T-helper 1 cell treated with Interleukin-12 subunit alpha and Interleukin-12 subunit beta and Interleukin-4 antibody, amounts not matched to agents 30 μg/mL and 1 μg/mL, for 36 hours (primary cell): Measurements from ENCODE around the gene DLGAP1.

Experiments used
- H3K27ac Mint-ChIP-seq: one replicate; pipeline ENCODE4 v1.8.0; 2021; ENCODE audit warnings: mild to moderate bottlenecking, mixed read lengths
- H3K27me3 Mint-ChIP-seq: one replicate; pipeline ENCODE4 v1.8.0; 2021; ENCODE audit warnings: low read depth, mixed read lengths
- H3K36me3 Mint-ChIP-seq: one replicate; pipeline ENCODE4 v1.8.0; 2021; ENCODE audit warnings: low read depth, mixed read lengths
- H3K4me1 Mint-ChIP-seq: one replicate; pipeline ENCODE4 v1.8.0; 2021; ENCODE audit warnings: low read depth, mixed read lengths
- H3K4me3 Mint-ChIP-seq: one replicate; pipeline ENCODE4 v1.8.0; 2021; ENCODE audit warnings: mild to moderate bottlenecking, moderate library complexity, mixed read lengths
- H3K9me3 Mint-ChIP-seq: one replicate; pipeline ENCODE4 v1.8.0; 2021; ENCODE audit warnings: mixed read lengths

DLGAP1 gene

DNA sequence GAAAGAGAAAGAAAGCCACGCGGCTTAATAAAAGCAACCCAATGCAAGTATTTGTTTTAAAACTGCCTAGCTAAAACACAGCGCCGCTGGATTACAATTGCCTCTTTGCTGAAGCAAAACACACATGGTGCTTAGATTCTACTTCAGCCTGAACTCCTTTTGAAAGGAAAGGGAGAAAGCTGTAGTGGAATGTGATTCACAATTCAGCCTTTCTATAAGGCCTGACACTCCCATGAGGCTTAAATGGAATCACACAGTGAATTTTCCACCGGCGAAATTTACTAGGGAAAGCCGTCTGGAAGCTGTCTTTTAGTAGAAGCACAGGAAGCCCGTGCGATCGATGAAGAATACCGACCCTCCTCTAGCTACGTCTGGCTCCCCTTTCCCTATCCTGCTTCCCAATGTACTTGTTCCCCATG lies 348.0 kb downstream of the DLGAP1 start:
- no peaks in the 10 kb centered on the region for H3K9me3 Mint-ChIP-seq
- H3K4me1 Mint-ChIP-seq = no peaks in the 10 kb centered on the region
- no peaks in the 10 kb centered on the region for H3K36me3 Mint-ChIP-seq
- H3K27ac Mint-ChIP-seq = no peak overlapping the region
- H3K27me3 Mint-ChIP-seq = no peaks in the 10 kb centered on the region
- H3K4me3 Mint-ChIP-seq = no peak overlapping the region

DNA sequence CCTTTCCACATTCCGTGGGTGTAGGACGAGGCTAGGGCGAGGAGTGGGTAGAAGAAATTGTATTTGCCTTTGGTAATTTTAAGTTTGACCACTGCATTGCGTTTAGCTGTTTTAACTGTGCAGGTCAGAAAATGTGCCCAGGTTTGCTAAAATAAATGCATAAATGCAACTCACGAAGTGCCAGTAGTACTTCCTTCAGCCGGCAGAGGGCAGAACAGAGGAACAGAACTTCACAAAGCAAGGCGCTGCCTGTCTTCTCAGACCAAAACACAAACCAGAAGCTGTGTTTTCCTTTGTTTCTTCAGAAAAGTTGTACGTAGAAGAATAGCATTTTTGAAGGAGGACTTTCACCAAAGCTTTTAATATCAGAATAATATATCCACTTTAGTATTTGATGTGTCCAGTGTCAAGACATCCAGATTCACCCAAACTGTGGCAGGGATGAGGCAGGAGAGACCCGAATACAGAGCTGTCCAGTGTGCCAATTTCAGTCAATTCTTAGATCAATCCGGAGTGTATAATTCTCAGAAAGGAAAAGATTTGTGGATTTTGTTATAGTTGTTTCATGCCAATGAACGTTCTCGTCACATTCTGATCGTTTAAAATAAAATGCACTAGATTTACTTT lies 348.6 kb downstream of the DLGAP1 start:
- Mint-ChIP-seq H3K4me1 (no peaks in the 10 kb centered on the region), H3K36me3 (no peaks in the 10 kb centered on the region), H3K4me3 (no peak overlapping the region)

GRCh38 chr18:4102901-4103300 lies 352.2 kb downstream of the DLGAP1 start:
- no peaks in the 10 kb centered on the region for H3K27me3 Mint-ChIP-seq
- H3K27ac Mint-ChIP-seq = no peak overlapping the region
- no peaks in the 10 kb centered on the region for H3K9me3 Mint-ChIP-seq
- H3K4me1 Mint-ChIP-seq = no peaks in the 10 kb centered on the region
- no peak overlapping the region for H3K4me3 Mint-ChIP-seq
- no peaks in the 10 kb centered on the region for H3K36me3 Mint-ChIP-seq

More for the DNA sequence above, 348.6 kb downstream of the DLGAP1 start:
- Mint-ChIP-seq H3K27ac (no peak overlapping the region), H3K9me3 (no peaks in the 10 kb centered on the region), H3K27me3 (no peaks in the 10 kb centered on the region)

DNA sequence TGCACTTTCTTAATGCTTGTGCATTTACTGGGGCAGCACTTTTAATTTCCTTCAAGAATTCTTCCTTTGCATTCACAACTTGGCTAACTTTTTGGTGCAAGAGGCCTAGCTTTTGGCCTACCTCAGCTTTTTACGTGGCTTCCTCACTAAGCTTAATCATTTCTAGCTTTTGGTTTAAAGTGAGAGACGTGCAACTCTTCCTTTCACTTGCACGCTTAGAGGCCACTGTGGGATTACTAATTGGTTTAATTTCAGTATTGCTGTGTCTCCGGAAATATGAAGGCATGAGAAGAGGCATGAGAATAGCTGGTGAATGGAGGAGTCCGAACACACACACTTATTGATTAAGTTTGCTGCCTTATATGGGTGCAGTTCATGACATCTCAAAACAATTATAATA lies 354.1 kb downstream of the DLGAP1 start:
- Mint-ChIP-seq H3K9me3 (no peaks in the 10 kb centered on the region), H3K36me3 (no peaks in the 10 kb centered on the region), H3K27ac (no peak overlapping the region), H3K27me3 (no peaks in the 10 kb centered on the region), H3K4me1 (no peaks in the 10 kb centered on the region), H3K4me3 (no peak overlapping the region)

DNA sequence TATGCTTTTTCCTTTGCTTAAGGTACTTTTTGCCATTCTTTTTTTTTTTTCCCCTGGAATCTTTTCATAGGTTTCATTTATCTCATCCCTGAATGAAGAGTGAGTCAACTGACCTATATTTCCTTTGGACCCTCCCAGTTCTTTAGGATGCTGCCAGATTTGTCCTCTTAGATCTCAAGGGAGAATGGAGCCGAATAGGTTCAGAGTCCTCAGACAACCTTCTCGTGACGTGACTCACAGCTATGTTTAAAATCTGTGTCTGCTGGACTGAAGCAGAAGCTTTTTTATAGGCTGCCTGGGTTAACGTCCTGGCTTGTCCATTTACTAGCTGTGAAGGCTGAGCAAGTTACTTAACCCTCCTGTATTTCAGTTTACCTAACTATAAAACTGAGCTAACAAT lies 358.6 kb downstream of the DLGAP1 start:
- Mint-ChIP-seq H3K4me1 (no peaks in the 10 kb centered on the region), H3K27ac (no peak overlapping the region), H3K36me3 (no peaks in the 10 kb centered on the region), H3K4me3 (no peak overlapping the region), H3K27me3 (no peaks in the 10 kb centered on the region), H3K9me3 (no peaks in the 10 kb centered on the region)

- Mint-ChIP-seq H3K4me1 (no peaks in the 10 kb centered on the region), H3K36me3 (no peaks in the 10 kb centered on the region), H3K27ac (no peak overlapping the region), H3K9me3 (no peaks in the 10 kb centered on the region), H3K27me3 (no peaks in the 10 kb centered on the region), H3K4me3 (no peak overlapping the region)
Measured at GRCh38 chr18:4093676-4094075, 361.4 kb downstream of the DLGAP1 start.

GRCh38 chr18:4084382-4084900 lies 370.7 kb downstream of the DLGAP1 start:
- no peak overlapping the region for H3K27ac Mint-ChIP-seq
- peaks cover 4% of the 10 kb centered on the region for H3K9me3 Mint-ChIP-seq
- H3K27me3 Mint-ChIP-seq = no peaks in the 10 kb centered on the region
- no peaks in the 10 kb centered on the region for H3K36me3 Mint-ChIP-seq
- no peaks in the 10 kb centered on the region for H3K4me1 Mint-ChIP-seq
- no peak overlapping the region for H3K4me3 Mint-ChIP-seq

DNA sequence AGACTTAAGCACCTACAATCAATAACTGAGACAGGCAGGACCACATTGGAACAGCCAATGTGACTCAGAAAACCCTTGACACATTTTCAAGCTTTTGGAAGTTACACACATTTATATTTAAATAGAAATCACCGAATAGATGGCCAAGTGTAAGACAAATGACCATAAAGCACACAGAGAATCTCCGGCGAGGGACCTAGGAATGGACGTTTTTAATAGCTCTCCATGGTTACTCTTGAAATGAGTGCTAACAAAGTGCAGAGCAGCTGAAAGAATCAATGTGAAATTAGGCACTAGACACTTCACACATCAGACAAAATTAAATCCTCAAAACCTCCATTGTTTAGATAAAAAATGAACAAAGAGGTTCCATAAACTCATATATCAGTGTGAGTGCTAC lies 376.9 kb downstream of the DLGAP1 start:
- no peak overlapping the region for H3K4me3 Mint-ChIP-seq
- H3K27me3 Mint-ChIP-seq = no peaks in the 10 kb centered on the region
- H3K36me3 Mint-ChIP-seq = no peaks in the 10 kb centered on the region
- H3K9me3 Mint-ChIP-seq = no peaks in the 10 kb centered on the region
- no peak overlapping the region for H3K27ac Mint-ChIP-seq
- no peaks in the 10 kb centered on the region for H3K4me1 Mint-ChIP-seq

DNA sequence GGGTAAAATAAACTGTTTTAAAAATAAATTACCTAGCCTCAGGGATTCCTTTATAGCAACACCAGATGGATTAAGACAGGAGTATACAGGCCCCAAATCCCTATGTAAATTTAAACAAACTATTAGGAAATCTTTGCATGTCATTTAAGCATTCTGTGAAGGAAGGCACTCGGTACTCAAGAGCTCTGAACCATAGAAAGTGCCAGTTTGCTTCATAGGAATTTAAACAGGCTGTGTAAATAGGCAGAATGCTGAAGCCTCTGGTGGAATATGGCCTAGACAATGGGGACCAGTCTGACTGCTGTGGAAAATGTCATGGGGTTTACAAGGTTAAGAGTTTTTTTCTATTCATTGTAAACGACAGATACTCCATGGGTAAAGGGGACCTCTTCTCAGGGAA lies 377.4 kb downstream of the DLGAP1 start:
- no peaks in the 10 kb centered on the region for H3K4me1 Mint-ChIP-seq
- H3K27me3 Mint-ChIP-seq = no peaks in the 10 kb centered on the region
- H3K27ac Mint-ChIP-seq = no peak overlapping the region
- H3K4me3 Mint-ChIP-seq = no peak overlapping the region
- H3K9me3 Mint-ChIP-seq = no peaks in the 10 kb centered on the region
- no peaks in the 10 kb centered on the region for H3K36me3 Mint-ChIP-seq

- H3K4me3 Mint-ChIP-seq = no peak overlapping the region
Measured at GRCh38 chr18:4077204-4077603, 377.9 kb downstream of the DLGAP1 start.

DNA sequence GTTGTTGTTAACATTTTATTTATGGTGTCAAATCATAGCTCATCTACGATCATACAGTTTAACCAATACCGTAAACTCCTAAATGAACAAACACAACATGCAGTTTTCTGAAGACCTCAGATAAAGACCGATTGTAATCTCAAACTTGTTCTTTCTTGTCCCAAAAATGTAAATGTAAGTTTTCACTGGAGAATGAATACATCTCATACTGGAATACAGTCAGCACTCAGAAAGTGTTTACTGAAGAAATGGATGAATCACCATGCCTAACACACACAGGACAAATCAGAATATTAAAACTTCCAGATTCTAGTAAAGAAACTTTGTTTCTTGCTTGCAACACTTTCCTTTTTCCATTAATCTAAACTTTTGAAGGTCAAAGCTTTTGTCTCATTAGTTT lies 380.5 kb downstream of the DLGAP1 start:
- H3K36me3 Mint-ChIP-seq = no peaks in the 10 kb centered on the region
- H3K4me3 Mint-ChIP-seq = no peak overlapping the region
- H3K9me3 Mint-ChIP-seq = no peaks in the 10 kb centered on the region
- no peaks in the 10 kb centered on the region for H3K4me1 Mint-ChIP-seq
- H3K27me3 Mint-ChIP-seq = no peaks in the 10 kb centered on the region
- no peak overlapping the region for H3K27ac Mint-ChIP-seq

More at GRCh38 chr18:4077204-4077603, 377.9 kb downstream of the DLGAP1 start:
- Mint-ChIP-seq H3K36me3 (no peaks in the 10 kb centered on the region), H3K4me1 (no peaks in the 10 kb centered on the region), H3K9me3 (no peaks in the 10 kb centered on the region), H3K27me3 (no peaks in the 10 kb centered on the region), H3K27ac (no peak overlapping the region)

DNA sequence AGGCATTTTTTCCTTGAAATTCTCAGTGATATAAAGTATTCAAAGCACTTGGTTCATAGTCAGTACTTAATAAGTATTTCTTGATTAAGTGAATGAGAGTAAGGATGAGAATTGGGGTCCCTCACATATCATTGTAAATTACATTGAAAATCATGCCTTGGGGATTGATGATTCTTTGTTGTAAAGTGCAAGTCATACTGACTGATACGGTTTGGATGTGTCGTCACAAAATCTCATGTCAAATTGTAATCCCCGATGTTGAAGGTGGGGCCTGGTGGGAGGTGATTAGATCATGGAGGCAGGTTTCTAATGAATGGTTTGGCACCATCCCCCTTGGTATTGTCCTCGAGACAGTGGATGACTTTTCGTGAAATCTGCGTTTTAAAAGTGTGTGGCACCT lies 385.9 kb downstream of the DLGAP1 start:
- no peaks in the 10 kb centered on the region for H3K4me1 Mint-ChIP-seq
- no peak overlapping the region for H3K4me3 Mint-ChIP-seq
- no peaks in the 10 kb centered on the region for H3K27me3 Mint-ChIP-seq
- H3K9me3 Mint-ChIP-seq = no peaks in the 10 kb centered on the region
- H3K27ac Mint-ChIP-seq = no peak overlapping the region
- H3K36me3 Mint-ChIP-seq = no peaks in the 10 kb centered on the region

DNA sequence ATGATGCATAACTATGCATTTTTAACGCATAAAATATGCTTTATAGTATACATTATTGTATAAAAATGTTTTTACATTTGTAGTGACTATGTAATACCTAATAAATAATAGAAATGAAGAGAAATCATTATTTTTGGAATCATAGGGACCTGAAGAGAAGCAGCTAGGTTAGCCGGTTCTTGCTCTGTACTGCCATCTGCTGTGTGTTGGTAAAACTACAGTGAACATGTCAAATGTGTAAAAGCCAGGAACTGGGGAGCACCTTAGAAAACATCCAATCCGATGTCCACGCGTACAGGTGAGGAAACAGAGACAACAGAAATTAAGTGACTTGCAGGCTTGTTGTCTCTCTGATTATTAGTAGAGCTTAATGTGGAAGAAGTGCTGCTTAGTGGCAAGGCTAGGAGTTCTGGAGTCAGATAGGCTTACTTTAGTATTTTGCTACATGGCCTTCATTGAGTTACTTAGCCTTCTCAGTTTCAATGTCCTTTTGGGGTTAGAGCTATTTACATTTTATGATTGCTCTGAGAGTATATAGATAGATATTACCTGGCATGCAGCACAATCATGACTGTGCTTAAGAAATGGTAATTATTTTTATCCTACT lies 386.5 kb downstream of the DLGAP1 start:
- Mint-ChIP-seq H3K4me3 (no peak overlapping the region), H3K27me3 (no peaks in the 10 kb centered on the region), H3K36me3 (no peaks in the 10 kb centered on the region), H3K4me1 (no peaks in the 10 kb centered on the region), H3K27ac (no peak overlapping the region), H3K9me3 (no peaks in the 10 kb centered on the region)

DNA sequence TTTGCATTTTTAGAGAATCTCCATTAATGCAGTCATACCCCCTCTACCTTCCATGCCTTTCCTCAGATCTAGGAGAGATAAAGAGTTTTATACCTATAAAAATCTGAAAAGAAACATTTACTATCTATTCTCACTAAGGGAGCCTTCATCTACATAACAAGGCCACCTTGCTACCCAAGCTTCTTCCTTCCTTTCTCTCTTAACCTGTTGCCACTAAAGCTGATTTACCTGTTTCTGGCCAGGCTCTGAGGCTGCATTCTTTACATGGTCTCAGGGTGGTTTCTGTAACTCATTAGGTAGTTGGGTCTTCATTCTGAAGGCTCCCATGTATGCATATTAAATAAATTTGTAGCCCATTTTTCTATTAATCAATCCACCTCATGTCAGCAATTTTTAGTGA lies 391.6 kb downstream of the DLGAP1 start:
- no peaks in the 10 kb centered on the region for H3K36me3 Mint-ChIP-seq
- H3K9me3 Mint-ChIP-seq = peaks cover 19% of the 10 kb centered on the region
- H3K27me3 Mint-ChIP-seq = no peaks in the 10 kb centered on the region
- no peak overlapping the region for H3K4me3 Mint-ChIP-seq
- no peak overlapping the region for H3K27ac Mint-ChIP-seq
- no peaks in the 10 kb centered on the region for H3K4me1 Mint-ChIP-seq

- Mint-ChIP-seq H3K36me3 (no peaks in the 10 kb centered on the region), H3K4me3 (no peak overlapping the region), H3K9me3 (peaks cover 22% of the 10 kb centered on the region), H3K27me3 (no peaks in the 10 kb centered on the region), H3K4me1 (no peaks in the 10 kb centered on the region), H3K27ac (no peak overlapping the region)
Measured at GRCh38 chr18:4060427-4061281, 394.5 kb downstream of the DLGAP1 start.
